GM12874 (cell line): Measurements from ENCODE around the gene RPP21.

Experiments used
- CTCF ChIP-seq: IDR thresholded peaks from 2 replicates; pipeline ENCODE4 v1.5.1; 2011; ENCODE audit warnings: low read depth, mild to moderate bottlenecking, control low read depth, low read length, moderate library complexity; ENCODE audit not compliant: insufficient read depth

RPP21 gene

GRCh38 chr6:30334075-30334783, 10.7 kb upstream of the RPP21 start:
- TF ChIP-seq CTCF = no peak

- no peak for TF ChIP-seq CTCF
Measured at GRCh38 chr6:30340589-30341054, 4.3 kb upstream of the RPP21 start.

- TF ChIP-seq CTCF = no peak
Measured at GRCh38 chr6:30341218-30341617, 3.7 kb upstream of the RPP21 start.

- TF ChIP-seq CTCF = no peak
Measured at GRCh38 chr6:30341728-30342127, 3.2 kb upstream of the RPP21 start.

GRCh38 chr6:30344191-30344867, 627 bp upstream of the RPP21 start:
- no peak for TF ChIP-seq CTCF

- TF ChIP-seq CTCF = no peak
Measured at GRCh38 chr6:30345852-30346251, 896 bp downstream of the RPP21 start.

GRCh38 chr6:30348957-30349356, 4.0 kb downstream of the RPP21 start:
- no peak for TF ChIP-seq CTCF
